Activated naive CD4-positive, alpha-beta T cell treated with anti-CD3 and anti-CD28 coated beads for 36 hours (primary cell): ENCODE results near the gene ALOX5. TPM values are rescaled to one million over a fixed set of nuclear protein-coding genes. Genes with fewer than 3 reads are reported as not detected.
"Not testable (repeated sequence)": the region's sequence is repeated elsewhere in the genome, so short reads cannot be mapped to it uniquely, and the experiment has no call there.

Experiments used
- CTCF ChIA-PET: fragments of 350-600 bp; sonication (Branson Sonifier 250); formaldehyde crosslinking; loops from one replicate; lab custom pipeline; 2021; ENCODE audit warnings: antibody characterized with exemption; lab: Charles Lee
- DNase-seq: peaks from one replicate; pipeline ENCODE4 v3.0.0-alpha.2; 2020
- H3K27ac Mint-ChIP-seq: one replicate; pipeline ENCODE4 v1.8.0; 2021; ENCODE audit warnings: mild to moderate bottlenecking, mixed read lengths
- H3K27me3 Mint-ChIP-seq: one replicate; pipeline ENCODE4 v1.8.0; 2021; ENCODE audit warnings: low read depth, mixed read lengths
- H3K36me3 Mint-ChIP-seq: one replicate; pipeline ENCODE4 v1.8.0; 2021; ENCODE audit warnings: low read depth, mixed read lengths
- H3K4me1 Mint-ChIP-seq: one replicate; pipeline ENCODE4 v1.8.0; 2021; ENCODE audit warnings: low read depth, mixed read lengths
- H3K4me3 Mint-ChIP-seq: one replicate; pipeline ENCODE4 v1.8.0; 2021; ENCODE audit warnings: mild to moderate bottlenecking, moderate library complexity, mixed read lengths
- H3K9me3 Mint-ChIP-seq: one replicate; pipeline ENCODE4 v1.8.0; 2021; ENCODE audit warnings: mixed read lengths
- intact Hi-C: fragments of 100-400 bp; cut with micrococcal nuclease; formaldehyde crosslinking; loops from one replicate; pipeline ENCODE4 v1.15.1; 2023
- total RNA-seq, 2 experiments: library from RNA; stranded (reverse); gene quantifications; one replicate each; pipeline ENCODE4 v1.2.3, GENCODE V29; 2021

Gene ALOX5
- total RNA-seq, 2 experiments from 2014 or later = 0.14 to 0.17 TPM

GRCh38 chr10:45471059-45471458, 97.0 kb downstream of the ALOX5 start:
- DNase-seq = no peak
- CTCF ChIA-PET = no interaction called here
- Mint-ChIP-seq H3K27me3 (no peaks in the 10 kb centered on the region), H3K9me3 (peaks cover 3% of the 10 kb centered on the region), H3K4me1 (peaks cover 25% of the 10 kb centered on the region), H3K27ac (no peak overlapping the region), H3K36me3 (peaks cover 3% of the 10 kb centered on the region), H3K4me3 (no peak overlapping the region)
- intact Hi-C loops = loop anchor here (2.0 to 10.0 kb wide), 2 partner anchors 122 to 466 kb away; partner anchors contain the start of gene ZNF22

- DNase-seq = no peak
- Mint-ChIP-seq H3K9me3 (peaks cover 5% of the 10 kb centered on the region), H3K4me3 (no peak overlapping the region), H3K4me1 (peaks cover 25% of the 10 kb centered on the region), H3K27ac (no peak overlapping the region), H3K36me3 (peaks cover 3% of the 10 kb centered on the region), H3K27me3 (no peaks in the 10 kb centered on the region)
- intact Hi-C loops = loop anchor here (2.0 to 10.0 kb wide), 2 partner anchors 121 to 467 kb away; partner anchors contain the start of gene ZNF22
- CTCF ChIA-PET = no interaction called here
Measured at GRCh38 chr10:45471531-45472310, 97.7 kb downstream of the ALOX5 start.

- no peaks in the 10 kb centered on the region for H3K27me3 Mint-ChIP-seq
- intact Hi-C loops = loop anchor here (10.0 kb wide), 1 partner anchor 468 kb away; the partner anchor contains the start of gene ZNF22
- H3K4me3 Mint-ChIP-seq = no peak overlapping the region
- no peak overlapping the region for H3K27ac Mint-ChIP-seq
- no peak for DNase-seq
- peaks cover 25% of the 10 kb centered on the region for H3K4me1 Mint-ChIP-seq
- CTCF ChIA-PET = no interaction called here
- peaks cover 13% of the 10 kb centered on the region for H3K9me3 Mint-ChIP-seq
- peaks cover 10% of the 10 kb centered on the region for H3K36me3 Mint-ChIP-seq
Measured at GRCh38 chr10:45473126-45473525, 99.1 kb downstream of the ALOX5 start.

GRCh38 chr10:45476559-45476958, 102.5 kb downstream of the ALOX5 start:
- H3K27me3 Mint-ChIP-seq = no peaks in the 10 kb centered on the region
- peaks cover 5% of the 10 kb centered on the region for H3K4me1 Mint-ChIP-seq
- intact Hi-C loops = loop anchor here (10.0 kb wide), 1 partner anchor 472 kb away; the partner anchor contains the start of gene ZNF22
- no peak for DNase-seq
- peaks cover 32% of the 10 kb centered on the region for H3K9me3 Mint-ChIP-seq
- peaks cover 34% of the 10 kb centered on the region for H3K36me3 Mint-ChIP-seq
- no peak overlapping the region for H3K4me3 Mint-ChIP-seq
- no peak overlapping the region for H3K27ac Mint-ChIP-seq
- CTCF ChIA-PET = no interaction called here

- peaks cover 52% of the 10 kb centered on the region for H3K36me3 Mint-ChIP-seq
- CTCF ChIA-PET = no interaction called here
- peaks cover 32% of the 10 kb centered on the region for H3K9me3 Mint-ChIP-seq
- H3K4me3 Mint-ChIP-seq = no peak overlapping the region
- no peaks in the 10 kb centered on the region for H3K4me1 Mint-ChIP-seq
- no peak for DNase-seq
- H3K27me3 Mint-ChIP-seq = no peaks in the 10 kb centered on the region
- H3K27ac Mint-ChIP-seq = no peak overlapping the region
- intact Hi-C loops = no loop called here
Measured at GRCh38 chr10:45480294-45480693, 106.3 kb downstream of the ALOX5 start.

GRCh38 chr10:45481100-45481499, 107.1 kb downstream of the ALOX5 start:
- Mint-ChIP-seq H3K9me3 (peaks cover 29% of the 10 kb centered on the region), H3K36me3 (peaks cover 54% of the 10 kb centered on the region)
- CTCF ChIA-PET, H3K4me1 Mint-ChIP-seq, H3K27me3 Mint-ChIP-seq, intact Hi-C loops, H3K27ac Mint-ChIP-seq, DNase-seq, H3K4me3 Mint-ChIP-seq: not testable (repeated sequence)

GRCh38 chr10:45483002-45483401, 109.0 kb downstream of the ALOX5 start:
- no peak overlapping the region for H3K4me3 Mint-ChIP-seq
- H3K36me3 Mint-ChIP-seq = peaks cover 54% of the 10 kb centered on the region
- no peak overlapping the region for H3K27ac Mint-ChIP-seq
- DNase-seq = no peak
- peaks cover 20% of the 10 kb centered on the region for H3K9me3 Mint-ChIP-seq
- CTCF ChIA-PET = no interaction called here
- no peaks in the 10 kb centered on the region for H3K27me3 Mint-ChIP-seq
- H3K4me1 Mint-ChIP-seq = no peaks in the 10 kb centered on the region
- intact Hi-C loops = no loop called here

GRCh38 chr10:45487735-45488134, 113.7 kb downstream of the ALOX5 start:
- no peaks in the 10 kb centered on the region for H3K27me3 Mint-ChIP-seq
- DNase-seq = no peak
- intact Hi-C loops = no loop called here
- H3K4me3 Mint-ChIP-seq = no peak overlapping the region
- H3K27ac Mint-ChIP-seq = no peak overlapping the region
- no peaks in the 10 kb centered on the region for H3K9me3 Mint-ChIP-seq
- H3K36me3 Mint-ChIP-seq = peaks cover 29% of the 10 kb centered on the region
- H3K4me1 Mint-ChIP-seq = no peaks in the 10 kb centered on the region
- CTCF ChIA-PET = no interaction called here

GRCh38 chr10:45488365-45488764, 114.3 kb downstream of the ALOX5 start:
- Mint-ChIP-seq H3K36me3 (peaks cover 24% of the 10 kb centered on the region), H3K27me3 (no peaks in the 10 kb centered on the region), H3K9me3 (no peaks in the 10 kb centered on the region), H3K4me3 (no peak overlapping the region), H3K27ac (no peak overlapping the region), H3K4me1 (no peaks in the 10 kb centered on the region)
- CTCF ChIA-PET = no interaction called here
- intact Hi-C loops = no loop called here
- no peak for DNase-seq

- no peak overlapping the region for H3K4me3 Mint-ChIP-seq
- peaks cover under 1% of the 10 kb centered on the region for H3K4me1 Mint-ChIP-seq
- H3K27ac Mint-ChIP-seq = no peak overlapping the region
- DNase-seq = no peak
- H3K9me3 Mint-ChIP-seq = peaks cover 2% of the 10 kb centered on the region
- H3K27me3 Mint-ChIP-seq = no peaks in the 10 kb centered on the region
- CTCF ChIA-PET = no interaction called here
- H3K36me3 Mint-ChIP-seq = peaks cover 22% of the 10 kb centered on the region
- intact Hi-C loops = no loop called here
Measured at GRCh38 chr10:45490277-45490676, 116.3 kb downstream of the ALOX5 start.

- intact Hi-C loops = no loop called here
- DNase-seq = no peak
- CTCF ChIA-PET = no interaction called here
Measured at GRCh38 chr10:45491061-45491460, 117.0 kb downstream of the ALOX5 start.

More at GRCh38 chr10:45491061-45491460, 117.0 kb downstream of the ALOX5 start:
- peaks cover 6% of the 10 kb centered on the region for H3K4me1 Mint-ChIP-seq
- H3K27ac Mint-ChIP-seq = no peak overlapping the region
- peaks cover 23% of the 10 kb centered on the region for H3K36me3 Mint-ChIP-seq
- no peak overlapping the region for H3K4me3 Mint-ChIP-seq
- H3K27me3 Mint-ChIP-seq = no peaks in the 10 kb centered on the region
- H3K9me3 Mint-ChIP-seq = peaks cover 7% of the 10 kb centered on the region
